GM03348 (cell line): Measurements from ENCODE around the gene ANKZF1.
A peak's percentile ranks its signal among the peaks of the same experiment; 100 is the strongest.
"Not testable (repeated sequence)": the region's sequence is repeated elsewhere in the genome, so short reads cannot be mapped to it uniquely, and the experiment has no call there.

Experiments
- DNase-seq: peaks from one replicate; pipeline ENCODE4 v3.0.0; 2012; ENCODE audit warnings: low spot score

Gene ANKZF1

DNA sequence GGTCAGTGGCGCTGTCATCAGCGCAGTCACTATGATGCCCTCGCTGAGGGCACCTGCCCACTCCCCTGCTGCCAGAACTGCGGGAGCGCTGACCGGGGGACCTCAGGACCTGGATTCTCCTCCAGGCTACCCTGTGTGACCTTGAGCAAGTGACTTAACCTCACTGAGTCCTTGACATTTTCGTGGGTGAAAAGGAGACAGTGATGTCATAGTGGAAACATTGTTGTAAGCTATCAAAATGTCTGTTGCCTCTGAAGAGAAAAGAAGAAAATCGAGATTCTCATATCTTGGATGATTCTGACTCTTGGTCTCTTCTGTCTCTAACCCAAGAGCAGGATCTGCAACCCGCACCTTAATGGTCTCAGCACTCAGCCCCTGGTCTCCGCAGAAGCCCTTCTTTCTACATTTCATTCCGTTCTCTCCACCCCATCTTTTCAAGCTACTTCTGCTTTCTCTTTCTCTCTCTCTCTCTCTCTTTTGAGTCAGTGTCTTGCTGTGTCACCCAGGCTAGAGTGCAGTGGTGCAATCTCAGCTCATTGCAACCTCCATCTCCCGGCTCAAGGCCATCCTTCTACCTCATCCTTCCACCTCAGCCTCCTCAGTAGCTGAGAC, 25.1 kb downstream of the ANKZF1 start:
- peak; percentile 13 for DNase-seq

DNA sequence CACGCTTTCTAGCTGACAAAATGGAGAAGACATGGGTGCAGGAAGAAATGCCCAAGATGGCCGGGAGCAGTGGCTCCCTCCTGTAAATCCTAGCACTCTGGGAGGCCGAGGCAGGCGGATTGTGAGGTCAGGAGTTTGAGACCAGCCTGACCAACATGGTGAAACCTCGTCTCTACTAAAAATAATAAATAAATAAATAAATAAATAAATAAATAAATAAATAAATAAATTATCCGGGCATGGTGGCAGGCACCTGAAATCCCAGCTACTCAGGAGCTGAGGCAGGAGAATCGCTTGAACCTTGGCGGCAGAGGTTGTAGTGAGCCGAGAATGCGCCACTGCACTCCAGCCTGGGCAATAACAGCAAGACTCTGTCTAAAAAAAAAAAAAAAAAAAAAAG, 29.3 kb downstream of the ANKZF1 start:
- DNase-seq, result not testable (repeated sequence)

DNA sequence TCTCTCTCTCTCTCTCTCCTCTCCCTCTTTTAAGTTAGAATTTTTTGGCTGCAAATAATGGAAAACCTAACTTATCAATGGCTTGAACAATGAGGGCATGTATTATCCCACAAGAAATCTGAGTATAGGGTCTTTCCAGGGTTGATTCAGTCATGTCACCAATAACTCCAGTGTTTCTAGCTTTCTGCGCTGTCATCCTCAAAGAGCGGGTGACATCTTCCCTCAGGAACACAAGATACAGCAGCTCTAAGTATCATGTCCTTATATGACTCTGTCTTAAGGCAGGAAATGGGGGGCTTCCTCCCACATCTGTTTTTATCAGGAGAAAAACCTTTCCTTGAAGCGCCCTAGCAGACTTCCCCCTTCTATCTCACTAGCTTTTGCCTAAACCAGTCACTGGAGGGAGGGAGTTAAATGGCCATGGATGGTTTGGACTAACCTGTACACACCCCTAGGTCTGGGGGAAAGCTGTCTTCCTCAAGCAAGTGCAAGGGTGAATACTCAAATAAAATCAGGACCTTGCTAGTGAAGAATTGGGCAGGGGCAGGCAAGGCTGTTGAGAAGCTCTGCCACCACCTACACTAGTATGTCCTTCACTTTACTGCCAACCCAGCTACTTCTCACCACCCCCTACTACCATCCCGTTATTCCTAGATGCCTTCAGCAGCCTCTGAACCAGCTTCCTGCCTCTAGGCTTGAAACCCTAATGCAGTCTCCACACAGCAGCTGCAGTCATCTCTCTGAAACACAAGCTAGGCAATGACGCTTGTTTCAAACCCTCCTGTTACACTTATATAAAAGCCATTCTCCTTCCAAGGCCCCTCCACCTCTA, 31.6 kb downstream of the ANKZF1 start:
- DNase-seq, result no peak

DNA sequence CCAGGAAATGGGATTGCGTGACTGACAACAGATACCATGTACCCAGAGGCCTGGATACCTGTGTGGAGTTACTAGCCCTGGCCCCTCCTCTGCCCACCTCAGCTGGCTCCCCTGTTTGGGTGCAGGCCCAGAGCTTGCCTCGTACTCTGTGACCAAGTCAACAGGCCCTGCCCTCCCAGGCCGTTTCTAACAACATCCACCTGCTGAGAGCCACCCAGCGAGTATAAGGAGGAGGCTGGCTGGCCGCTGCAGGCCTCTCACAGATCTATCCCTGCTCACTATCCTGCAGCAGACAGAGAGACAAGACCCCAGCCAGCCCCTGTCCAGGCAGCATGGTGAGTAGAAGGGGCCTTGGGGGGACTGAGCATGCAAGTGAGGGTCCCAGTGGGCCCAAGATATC, 36.6 kb downstream of the ANKZF1 start:
- no peak for DNase-seq

DNA sequence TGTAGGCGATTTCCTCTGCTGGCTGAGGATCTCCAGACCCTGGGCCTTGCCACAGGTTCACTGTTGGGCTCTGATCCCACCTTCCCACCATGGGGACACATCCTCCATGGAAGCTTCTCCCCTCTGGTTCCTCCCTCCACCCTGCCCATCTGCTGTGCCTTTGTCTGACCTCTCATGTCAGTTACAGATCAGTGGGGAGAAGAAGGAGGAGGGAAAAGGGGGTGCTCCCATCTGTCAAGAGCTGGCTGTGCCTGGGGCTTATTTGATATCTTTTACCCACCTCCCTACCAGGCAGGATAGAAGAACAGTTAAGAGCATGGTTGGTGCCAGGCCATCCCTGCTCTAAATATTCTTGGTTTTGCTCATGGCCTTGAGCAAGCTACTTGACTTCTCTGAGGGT, 37.3 kb downstream of the ANKZF1 start:
- DNase-seq, result no peak

DNA sequence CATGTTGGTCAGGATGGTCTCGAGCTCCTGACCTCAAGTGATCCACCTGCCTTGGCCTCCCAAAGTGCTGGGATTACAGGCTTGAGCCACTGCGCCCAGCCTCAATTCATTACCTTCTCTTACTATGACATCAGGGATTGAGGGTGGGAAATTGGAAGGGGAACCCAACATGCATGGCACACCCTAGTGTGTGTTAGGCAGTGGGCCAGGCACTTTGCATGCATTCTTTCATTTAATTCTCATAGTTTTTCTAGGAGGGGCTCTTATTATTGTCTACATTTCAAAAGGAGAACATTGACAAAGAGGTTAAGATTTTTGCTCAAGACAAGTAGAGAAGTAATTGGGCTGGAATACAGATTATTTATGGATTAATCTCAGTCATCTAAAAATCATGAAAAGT, 38.7 kb downstream of the ANKZF1 start:
- no peak for DNase-seq

DNA sequence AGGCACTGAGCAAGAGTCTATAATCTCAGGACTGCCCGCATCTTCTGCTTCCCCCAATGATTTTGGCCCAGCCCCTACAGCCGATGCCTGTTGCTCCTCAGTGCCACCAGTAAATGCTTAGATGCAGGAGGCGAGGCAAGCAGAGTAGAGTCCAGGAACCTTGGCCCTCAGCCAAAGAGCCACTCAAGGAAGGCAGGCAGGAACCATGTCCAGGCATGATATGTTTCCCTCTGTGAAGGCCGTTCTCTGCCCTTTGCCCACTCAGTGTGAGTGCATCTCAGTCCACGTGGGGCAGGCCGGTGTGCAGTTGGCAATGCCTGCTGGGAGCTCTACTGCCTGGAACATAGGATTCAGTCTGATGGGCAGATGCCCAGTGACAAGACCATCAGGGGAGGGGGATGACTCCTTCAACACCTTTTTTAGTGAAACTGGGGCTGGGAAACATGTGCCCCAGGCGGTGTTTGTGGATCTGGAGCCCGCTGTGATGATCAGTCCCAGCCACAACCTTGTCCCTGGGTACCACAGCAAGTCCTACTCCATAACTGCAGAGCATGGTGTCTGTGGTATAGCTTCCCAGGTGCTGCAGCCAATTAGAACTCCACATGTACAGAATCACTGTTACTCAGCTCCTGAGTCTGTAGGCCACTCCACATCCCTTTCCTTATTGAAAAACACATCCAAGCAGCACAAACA, 39.9 kb downstream of the ANKZF1 start:
- DNase-seq, result no peak

DNA sequence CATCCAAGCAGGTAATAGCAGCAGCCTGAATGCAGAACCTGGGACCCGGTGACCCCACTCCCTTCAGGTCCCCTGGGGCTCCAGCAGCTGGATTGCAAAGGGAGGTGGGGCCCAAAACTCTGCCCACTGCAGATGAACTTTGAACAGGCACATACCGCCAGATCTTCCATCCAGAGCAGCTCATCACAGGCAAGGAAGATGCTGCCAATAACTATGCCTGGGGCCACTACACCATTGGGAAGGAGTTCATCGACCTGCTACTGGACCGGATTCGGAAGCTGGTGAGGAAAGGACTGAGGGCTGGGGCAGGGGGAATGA, 40.4 kb downstream of the ANKZF1 start:
- no peak for DNase-seq

DNA sequence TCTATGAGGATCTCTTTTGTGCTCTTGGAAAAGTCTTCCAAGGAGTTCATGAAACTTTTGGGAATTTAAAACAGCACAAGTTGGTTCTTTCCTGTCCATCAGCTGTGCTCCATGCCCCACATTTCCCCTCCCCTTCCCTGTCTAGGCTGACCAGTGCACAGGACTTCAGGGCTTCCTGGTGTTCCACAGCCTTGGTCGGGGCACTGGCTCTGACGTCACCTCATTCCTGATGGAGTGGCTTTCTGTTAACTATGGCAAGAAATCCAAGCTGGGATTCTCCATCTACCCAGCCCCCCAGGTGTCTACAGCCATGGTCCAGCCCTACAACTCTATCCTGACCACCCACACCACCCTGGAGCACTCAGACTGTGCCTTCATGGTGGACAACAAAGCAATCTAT, 41.4 kb downstream of the ANKZF1 start:
- no peak for DNase-seq

DNA sequence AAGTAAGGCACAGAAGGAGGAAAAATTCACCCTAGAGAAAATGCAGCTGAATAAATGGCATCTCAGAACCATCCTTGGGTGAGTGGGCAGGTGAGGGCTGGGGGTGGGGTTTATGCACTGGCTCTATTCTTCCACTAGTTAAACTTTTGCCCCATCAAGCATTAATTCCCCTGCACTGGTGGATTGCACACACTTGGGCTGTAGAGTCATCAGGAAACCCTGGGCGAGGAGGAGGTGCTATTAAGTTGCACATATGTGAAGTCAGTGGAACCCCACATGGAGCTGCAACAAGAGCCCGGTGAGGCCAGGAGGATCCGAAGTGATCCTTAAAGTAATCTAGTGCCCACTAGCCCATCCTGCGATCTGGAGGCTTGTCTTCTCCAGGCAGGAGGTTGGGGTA, 42.8 kb downstream of the ANKZF1 start:
- no peak for DNase-seq

DNA sequence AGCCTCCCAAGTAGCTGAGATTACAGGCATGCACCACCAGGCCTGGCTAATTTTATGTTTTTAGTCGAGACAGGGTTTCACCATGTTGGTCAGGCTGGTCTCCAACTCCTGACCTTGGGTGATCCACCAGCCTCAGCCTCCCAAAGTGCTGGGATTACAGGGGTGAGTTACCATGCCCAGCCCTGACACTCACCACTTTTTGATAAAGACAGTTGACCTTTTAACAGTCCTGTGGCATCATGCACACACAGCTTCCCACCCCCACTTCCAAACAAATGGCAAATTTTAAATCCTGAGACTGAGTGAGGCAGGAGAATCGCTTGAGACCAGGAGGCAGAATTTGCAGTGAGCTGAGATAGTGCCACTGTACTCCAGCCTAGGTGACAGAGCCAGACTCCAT, 43.4 kb downstream of the ANKZF1 start:
- DNase-seq, result no peak

DNA sequence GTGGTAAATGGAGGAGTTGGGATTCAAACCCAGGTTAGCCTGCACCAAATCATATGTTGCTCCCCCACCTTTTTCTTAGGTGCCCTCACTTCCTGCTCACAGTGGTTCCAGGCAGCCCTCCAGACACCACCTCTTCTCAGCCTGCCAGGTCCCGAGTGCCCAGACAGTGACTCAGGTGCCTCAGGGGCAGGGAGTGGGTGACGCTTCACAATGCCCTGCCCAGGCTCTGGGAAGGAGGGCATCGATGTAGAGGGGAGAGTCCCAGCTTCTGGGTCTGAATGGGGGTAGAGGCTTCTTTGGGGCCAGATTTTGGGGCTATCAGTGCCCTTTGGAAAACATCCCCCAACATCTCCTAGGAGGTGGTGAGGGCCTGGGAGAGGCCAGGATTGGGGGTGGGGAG, 44.3 kb downstream of the ANKZF1 start:
- DNase-seq, result no peak

DNA sequence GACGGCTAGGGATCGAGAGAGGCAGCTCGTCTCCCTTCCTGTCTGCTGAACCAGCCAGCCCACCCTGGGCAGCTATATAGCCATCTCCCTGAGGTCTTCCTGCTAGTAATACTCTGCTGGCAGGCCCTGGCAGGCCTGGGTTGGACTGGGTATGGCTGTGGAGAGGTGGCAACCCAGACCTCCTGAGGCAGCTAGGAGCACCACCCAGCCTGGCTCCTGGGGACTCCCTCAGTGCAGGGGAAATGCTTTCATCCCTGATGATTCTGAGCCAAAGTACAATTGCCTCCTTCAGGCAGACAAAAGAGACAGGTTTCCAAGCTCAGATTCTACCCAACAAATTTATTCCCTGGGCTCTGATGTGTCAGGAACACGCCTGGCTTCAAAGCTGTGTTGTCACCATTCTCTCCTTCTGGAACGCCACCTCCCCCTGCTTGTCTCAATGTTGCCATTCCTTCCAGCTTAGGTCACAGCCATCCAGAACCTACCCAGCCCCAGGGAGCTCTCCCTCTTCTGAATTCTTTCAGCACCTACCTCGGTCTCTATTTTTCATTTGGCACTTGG, 44.8 kb downstream of the ANKZF1 start:
- peak; percentile 86 for DNase-seq

DNA sequence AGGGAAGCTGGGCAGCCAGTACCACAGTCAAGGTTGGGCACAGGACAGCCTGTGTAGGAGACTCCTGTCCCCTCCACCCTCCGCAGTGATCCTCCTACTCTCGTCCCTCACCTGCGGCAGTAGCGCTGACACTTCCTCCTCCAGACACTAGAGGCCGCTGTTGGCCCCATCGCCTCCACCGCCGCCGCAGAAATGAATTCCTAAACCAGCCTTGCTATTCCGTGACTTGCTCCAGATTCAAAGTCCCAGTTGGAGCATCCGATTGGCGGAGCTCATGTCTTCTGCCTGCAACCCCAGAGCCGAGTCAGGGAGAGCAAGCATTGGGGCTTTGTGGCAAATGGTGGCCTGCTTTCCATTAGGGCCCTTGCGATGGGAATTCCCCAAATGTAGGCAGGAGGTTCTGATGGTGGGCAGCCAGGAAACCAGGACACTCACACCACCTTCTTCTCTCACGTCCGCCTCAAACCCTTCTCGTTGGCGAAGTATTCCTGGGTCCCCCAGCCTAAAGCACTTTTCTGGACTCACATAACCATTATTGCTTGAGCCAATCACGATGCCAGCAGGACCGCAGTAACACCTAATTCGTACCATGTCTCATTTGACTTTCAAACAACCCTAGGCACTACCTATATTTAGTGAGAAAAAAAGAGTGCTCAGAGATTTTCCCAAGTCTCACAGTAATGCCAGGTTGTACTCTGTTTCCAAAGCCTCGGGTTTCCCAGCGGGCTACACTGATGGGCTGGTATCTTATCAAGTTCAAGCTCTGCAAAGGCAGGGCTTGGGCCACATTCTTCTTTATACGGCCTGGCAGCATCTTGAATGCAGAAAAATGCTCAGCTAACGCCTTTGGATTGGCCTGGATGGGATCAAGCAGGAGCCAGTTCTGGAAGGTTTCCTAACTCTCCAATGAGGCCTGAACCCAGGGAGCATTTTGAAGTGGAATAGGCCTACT, 48.4 kb downstream of the ANKZF1 start:
- peak; percentile 83 for DNase-seq

DNA sequence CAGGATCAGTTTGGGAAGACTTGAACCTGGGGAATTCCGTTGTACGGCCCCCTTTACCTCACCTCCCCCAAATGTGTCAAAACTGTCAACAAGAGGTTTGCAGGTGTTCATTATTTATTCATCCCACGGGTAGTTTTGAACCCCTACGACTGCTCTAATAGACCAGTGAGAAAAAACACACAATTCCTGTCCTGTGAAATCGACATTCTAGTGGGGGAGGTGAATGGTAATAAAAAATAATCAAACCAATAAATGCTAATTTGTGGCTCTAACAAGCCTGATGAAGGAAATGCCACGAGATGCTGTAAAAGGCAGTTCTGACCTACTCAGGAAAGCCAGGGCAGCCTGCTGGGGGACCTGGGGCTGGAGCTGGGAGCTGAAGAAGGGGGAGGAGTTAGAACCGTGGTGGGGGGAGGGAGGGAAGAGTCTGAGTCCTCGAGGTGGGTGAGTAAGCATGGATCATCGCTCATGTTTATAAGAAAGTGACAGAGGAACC, 49.1 kb downstream of the ANKZF1 start:
- DNase-seq, result no peak

DNA sequence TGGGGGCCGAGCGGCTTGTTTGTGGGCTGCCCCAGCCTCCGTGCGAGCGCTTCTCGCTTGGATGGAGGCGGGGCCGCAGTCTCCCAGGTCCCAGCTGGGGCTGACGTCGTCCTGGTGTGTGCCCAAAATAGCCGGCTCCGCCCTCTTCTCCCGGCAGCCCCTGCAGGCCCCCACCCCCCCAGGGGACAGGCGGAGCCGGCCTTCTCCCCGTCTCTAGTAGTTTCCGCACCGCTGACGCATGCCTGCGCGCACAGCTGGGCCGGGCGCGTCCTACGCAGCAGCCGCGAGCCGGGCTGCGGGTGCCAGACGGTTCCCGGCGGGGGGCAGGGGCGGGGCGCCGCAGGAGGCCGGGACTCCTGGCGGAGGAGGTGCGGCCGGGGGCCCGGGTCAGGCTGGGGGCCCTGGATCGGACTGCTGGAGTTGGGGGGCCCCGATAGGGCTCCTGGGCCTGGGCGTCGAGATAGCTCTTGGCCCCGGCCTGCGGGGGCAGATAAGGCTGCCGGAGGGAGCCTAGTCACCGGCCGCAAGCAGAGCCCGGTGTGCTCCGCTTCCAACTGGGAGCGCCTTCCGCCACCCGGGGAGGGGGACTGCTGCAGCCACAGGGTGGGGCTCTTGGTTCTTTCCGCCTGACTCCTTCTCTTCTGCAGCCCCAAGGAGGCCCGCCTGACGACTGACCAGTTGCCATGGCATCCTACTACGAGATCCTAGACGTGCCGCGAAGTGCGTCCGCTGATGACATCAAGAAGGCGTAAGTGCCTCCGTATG, 49.7 kb downstream of the ANKZF1 start, which contains the start of gene DNAJB2:
DNAJB2 (plus strand) TSS at position 216 of the 765 bp plus-strand sequence; CDS start at position 684, 468 bp downstream.
- peak; percentile 100 for DNase-seq

DNA sequence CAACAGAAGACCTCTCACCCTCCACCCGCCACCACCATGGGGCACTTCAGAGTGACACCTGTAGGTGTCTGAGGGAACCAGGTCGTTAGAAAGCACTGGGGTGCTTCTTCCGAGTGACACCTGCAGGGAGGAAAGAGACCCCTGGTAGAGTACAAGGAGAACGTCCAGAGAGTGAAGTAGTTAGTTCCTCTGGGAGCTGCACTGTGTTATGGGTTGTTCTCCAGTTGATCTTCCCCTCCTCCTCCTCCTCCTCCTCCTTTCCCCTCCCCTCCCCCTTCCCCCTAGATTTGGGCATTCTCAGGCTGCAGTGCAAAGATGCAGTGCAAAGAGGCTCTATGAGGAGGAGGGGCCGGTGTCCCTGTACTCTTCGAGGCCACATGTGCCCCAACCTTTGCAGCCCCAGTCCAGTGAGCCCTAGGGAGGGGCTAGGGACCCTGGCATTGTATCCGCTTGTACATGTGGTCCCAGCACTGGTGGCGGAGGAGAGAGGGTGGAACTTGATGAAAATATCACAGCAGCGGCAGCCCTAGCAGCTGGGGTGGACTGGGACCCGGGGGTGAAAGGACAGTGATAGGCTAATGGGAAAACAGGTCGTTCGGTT, 50.4 kb downstream of the ANKZF1 start:
- no peak for DNase-seq

DNA sequence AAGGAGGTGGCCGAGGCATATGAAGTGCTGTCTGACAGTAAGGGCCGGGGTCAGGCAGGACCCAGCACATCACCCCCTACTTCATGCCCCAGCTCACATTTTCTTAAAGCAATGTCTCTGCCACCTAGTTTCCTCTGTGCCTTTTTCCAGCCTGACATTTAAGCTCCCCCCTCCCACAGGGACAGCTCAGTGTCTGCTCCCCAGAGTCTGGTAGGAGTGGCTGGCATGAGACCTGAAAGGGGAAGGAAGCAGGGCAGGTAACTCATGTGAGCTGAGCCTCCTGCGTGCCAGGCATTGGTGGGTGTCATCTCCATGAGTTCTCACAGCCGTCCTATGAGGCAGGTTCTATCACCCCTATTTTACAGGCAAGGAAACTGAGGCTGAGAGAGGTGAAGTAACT, 51.0 kb downstream of the ANKZF1 start:
- no peak for DNase-seq

DNA sequence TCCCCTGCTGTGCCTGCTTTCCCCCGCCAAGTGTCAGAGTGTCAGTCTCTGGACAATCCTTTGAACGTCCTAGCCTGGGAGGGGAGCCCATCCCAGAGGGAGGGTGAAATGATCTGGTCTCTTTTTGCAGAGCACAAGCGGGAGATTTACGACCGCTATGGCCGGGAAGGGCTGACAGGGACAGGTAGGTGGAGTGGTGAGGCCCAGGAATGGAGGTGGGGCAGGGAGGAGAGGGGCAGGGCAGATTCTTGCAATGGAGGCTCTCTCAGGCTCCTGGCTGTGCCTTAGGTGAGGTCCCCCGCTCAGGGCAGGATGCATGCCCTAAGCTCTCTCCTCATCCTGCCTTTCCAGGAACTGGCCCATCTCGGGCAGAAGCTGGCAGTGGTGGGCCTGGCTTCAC, 52.0 kb downstream of the ANKZF1 start:
- no peak for DNase-seq

DNA sequence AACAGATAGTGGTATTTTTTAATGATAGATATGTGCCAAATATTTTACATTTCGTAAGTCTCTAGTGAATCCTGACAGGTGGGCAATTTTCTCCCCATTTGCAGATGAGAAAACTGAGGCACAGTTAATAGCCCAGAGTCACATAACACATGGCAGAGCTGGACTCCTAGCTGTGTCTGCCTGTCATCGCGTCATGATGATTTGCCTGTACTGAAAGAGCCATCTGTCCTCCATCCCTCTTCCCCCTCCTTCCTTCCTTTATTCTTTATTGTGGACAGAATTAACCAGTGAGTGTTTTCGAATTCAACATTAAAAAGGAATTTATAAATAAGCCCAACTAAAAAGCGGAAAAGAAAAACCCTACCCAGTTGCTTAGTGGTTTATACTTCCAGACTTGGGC, 52.8 kb downstream of the ANKZF1 start:
- no peak for DNase-seq
